Neural progenitor cell (in vitro differentiated cells): ENCODE measurements around the gene GDI2.
"Not testable (repeated sequence)": the region's sequence is repeated elsewhere in the genome, so short reads cannot be mapped to it uniquely, and the experiment has no call there.

Experiments used
- CTCF ChIP-seq: fragments of 200-600 bp; sonication (generic); IDR thresholded peaks from 2 replicates; pipeline ENCODE4 v1.5.1; 2017; ENCODE audit warnings: antibody characterized with exemption, mild to moderate bottlenecking
- EZH2phosphoT487 ChIP-seq: fragments of 200-600 bp; sonication (generic); IDR thresholded peaks from 2 replicates; pipeline ENCODE4 v1.6.1; 2017; ENCODE audit warnings: antibody characterized with exemption

DNA sequence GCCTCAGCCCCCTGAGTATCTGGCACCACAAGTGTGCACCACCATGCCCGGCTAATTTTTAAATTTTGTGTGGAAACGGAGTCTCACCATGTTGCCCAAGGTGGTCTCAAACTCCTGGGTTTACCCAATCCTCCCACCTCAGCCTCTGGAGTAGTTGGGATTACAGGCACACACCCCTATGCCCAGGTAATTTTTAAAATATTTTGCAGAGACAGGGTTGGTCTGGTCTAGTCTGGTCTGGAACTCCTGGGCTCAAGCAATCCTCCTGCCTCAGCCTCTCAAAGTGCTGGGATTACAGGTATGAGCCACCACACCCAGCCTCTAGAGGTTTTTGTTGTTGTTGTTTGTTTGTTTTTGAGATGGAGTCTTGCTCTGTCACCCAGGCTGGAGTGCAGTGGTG lies 22.9 kb upstream of the GDI2 start:
- TF ChIP-seq CTCF, EZH2phosphoT487: not testable (repeated sequence)
